Activated CD4-positive, alpha-beta T cell treated with anti-CD3 and anti-CD28 coated beads for 36 hours (primary cell): ENCODE results near the gene ST8SIA6. TPM values are rescaled to one million over a fixed set of nuclear protein-coding genes. Genes with fewer than 3 reads are reported as not detected.

Source experiments
- ATAC-seq: fragments of 200-7000 bp; cut with Tn5 transposase; one replicate; pipeline ENCODE4 v1.10.0; 2021; ENCODE audit warnings: mild to moderate bottlenecking, moderate library complexity
- CTCF ChIA-PET: fragments of 350-600 bp; sonication (Branson Sonifier 250); formaldehyde crosslinking; loops from one replicate; lab custom pipeline; 2021; ENCODE audit warnings: antibody characterized with exemption; lab: Charles Lee
- POLR2A ChIA-PET: fragments of 350-600 bp; sonication (Branson Sonifier 250); formaldehyde crosslinking; loops from one replicate; lab custom pipeline; 2021; ENCODE audit warnings: antibody characterized with exemption, inconsistent platforms; lab: Charles Lee
- DNase-seq: peaks from one replicate; pipeline ENCODE4 v3.0.0-alpha.2; 2020
- H3K27ac Mint-ChIP-seq: one replicate; pipeline ENCODE4 v1.8.0; 2021; ENCODE audit warnings: mixed read lengths
- H3K27me3 Mint-ChIP-seq: one replicate; pipeline ENCODE4 v1.8.0; 2021; ENCODE audit warnings: mixed read lengths
- H3K36me3 Mint-ChIP-seq: one replicate; pipeline ENCODE4 v1.8.0; 2021; ENCODE audit warnings: low read depth, mixed read lengths
- H3K4me1 Mint-ChIP-seq: one replicate; pipeline ENCODE4 v1.8.0; 2021; ENCODE audit warnings: mixed read lengths
- H3K4me3 Mint-ChIP-seq: one replicate; pipeline ENCODE4 v1.8.0; 2021; ENCODE audit warnings: mild to moderate bottlenecking, moderate library complexity, mixed read lengths
- H3K9me3 Mint-ChIP-seq: one replicate; pipeline ENCODE4 v1.8.0; 2021; ENCODE audit warnings: low read depth, mixed read lengths
- intact Hi-C, 2 experiments: fragments of 100-400 bp; cut with DNase I in 1 of 2; cut with micrococcal nuclease in 1 of 2; formaldehyde crosslinking; loops; one replicate each; pipeline versions ENCODE4 v1.14.2 to v1.15.1; 2022 to 2024; cut with DNase I, micrococcal nuclease
- total RNA-seq, 2 experiments: library from RNA; stranded (reverse); gene quantifications; one replicate each; pipeline ENCODE4 v1.2.3, GENCODE V29; 2021

The ST8SIA6 gene
- total RNA-seq, 2 experiments from 2014 or later: not detected

DNA sequence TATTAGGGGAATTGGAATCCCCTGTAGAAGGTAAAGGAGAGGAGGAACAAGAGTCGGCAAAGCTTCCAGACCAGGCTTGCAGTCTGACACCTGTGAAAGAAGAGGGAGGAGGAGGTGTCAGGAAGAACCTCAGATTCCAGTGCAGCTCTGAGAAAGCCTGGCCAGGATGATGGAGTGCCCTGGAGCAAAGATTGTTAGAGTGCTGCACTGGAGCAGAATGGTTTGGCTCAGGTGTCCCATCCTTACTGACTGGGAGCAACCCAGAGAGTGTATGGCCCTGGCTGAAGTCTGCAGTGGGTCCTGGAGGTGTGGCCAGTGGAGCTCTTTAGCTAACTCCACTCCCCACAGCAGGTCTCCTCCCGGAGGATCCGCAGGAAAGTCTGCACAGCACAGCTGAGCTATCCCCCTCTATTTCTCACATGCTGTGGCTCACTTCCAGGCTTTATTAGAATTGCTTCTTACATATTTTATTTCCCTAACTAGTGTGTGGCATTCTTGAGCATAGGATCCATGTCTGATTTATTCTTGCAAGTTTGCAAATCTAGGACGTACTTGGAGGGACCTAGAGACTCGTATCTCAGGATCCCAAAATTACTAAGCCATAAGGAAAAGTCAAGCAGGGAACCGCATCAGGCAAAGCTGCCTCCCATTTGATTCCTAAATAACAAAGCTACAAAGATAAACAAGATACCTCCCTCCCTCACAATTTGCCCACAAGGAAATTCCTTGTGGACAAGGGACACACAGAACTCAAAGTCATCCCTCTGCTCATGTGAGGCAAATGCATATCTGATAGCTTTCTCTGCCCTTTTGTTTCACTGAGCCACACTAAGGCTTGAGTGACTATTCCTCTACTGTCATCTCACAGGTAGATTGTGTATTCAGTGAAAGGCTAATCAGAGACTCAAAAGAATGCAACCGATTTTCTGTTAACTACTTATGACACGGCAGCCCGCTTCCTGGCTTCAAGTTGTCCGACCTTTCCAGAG is 167.5 kb downstream of the ST8SIA6 start:
- Mint-ChIP-seq H3K27ac (no peak overlapping the region), H3K27me3 (peaks cover 20% of the 10 kb centered on the region), H3K4me1 (peaks cover 12% of the 10 kb centered on the region), H3K4me3 (no peak overlapping the region), H3K36me3 (no peaks in the 10 kb centered on the region), H3K9me3 (peaks cover 8% of the 10 kb centered on the region)
- intact Hi-C loops: no loop called here
- ChIA-PET POLR2A (no interaction called here), CTCF (interaction anchor here (0.6 to 0.9 kb wide), 4 partner anchors 10 to 122 kb away, joined by 3 to 5 read pairs (median 3); no protein-coding TSS in a partner anchor)
- no peak for DNase-seq
- ATAC-seq: no peak

GRCh38 chr10:17282311-17282710 is 172.1 kb downstream of the ST8SIA6 start:
- peaks cover 2% of the 10 kb centered on the region for H3K27me3 Mint-ChIP-seq
- no peak overlapping the region for H3K27ac Mint-ChIP-seq
- ChIA-PET POLR2A (no interaction called here), CTCF (no interaction called here)
- H3K9me3 Mint-ChIP-seq: peaks cover 19% of the 10 kb centered on the region
- intact Hi-C loops: no loop called here
- no peak overlapping the region for H3K4me3 Mint-ChIP-seq
- H3K36me3 Mint-ChIP-seq: no peaks in the 10 kb centered on the region
- DNase-seq: no peak
- no peaks in the 10 kb centered on the region for H3K4me1 Mint-ChIP-seq
- no peak for ATAC-seq

GRCh38 chr10:17278607-17279240 is 175.7 kb downstream of the ST8SIA6 start:
- Mint-ChIP-seq H3K27ac (no peak overlapping the region), H3K27me3 (no peaks in the 10 kb centered on the region), H3K9me3 (peaks cover 21% of the 10 kb centered on the region), H3K4me3 (no peak overlapping the region), H3K36me3 (no peaks in the 10 kb centered on the region), H3K4me1 (peaks cover 2% of the 10 kb centered on the region)
- ChIA-PET CTCF (no interaction called here), POLR2A (interaction anchor here (0.6 kb wide), 1 partner anchor 91 kb away, joined by 4 read pairs; no protein-coding TSS in a partner anchor)
- ATAC-seq (no peak), DNase-seq (no peak)
- intact Hi-C loops: no loop called here

- ATAC-seq: no peak
- Mint-ChIP-seq H3K27me3 (no peaks in the 10 kb centered on the region), H3K4me3 (no peak overlapping the region), H3K27ac (no peak overlapping the region), H3K4me1 (peaks cover 10% of the 10 kb centered on the region), H3K36me3 (no peaks in the 10 kb centered on the region), H3K9me3 (peaks cover 13% of the 10 kb centered on the region)
- ChIA-PET POLR2A (no interaction called here), CTCF (interaction anchor here (0.8 to 1.5 kb wide), 3 partner anchors 9 to 434 kb away, joined by 3 read pairs; no protein-coding TSS in a partner anchor)
- intact Hi-C loops: no loop called here
- no peak for DNase-seq
Observed at GRCh38 chr10:17276756-17277424, 177.5 kb downstream of the ST8SIA6 start.

DNA sequence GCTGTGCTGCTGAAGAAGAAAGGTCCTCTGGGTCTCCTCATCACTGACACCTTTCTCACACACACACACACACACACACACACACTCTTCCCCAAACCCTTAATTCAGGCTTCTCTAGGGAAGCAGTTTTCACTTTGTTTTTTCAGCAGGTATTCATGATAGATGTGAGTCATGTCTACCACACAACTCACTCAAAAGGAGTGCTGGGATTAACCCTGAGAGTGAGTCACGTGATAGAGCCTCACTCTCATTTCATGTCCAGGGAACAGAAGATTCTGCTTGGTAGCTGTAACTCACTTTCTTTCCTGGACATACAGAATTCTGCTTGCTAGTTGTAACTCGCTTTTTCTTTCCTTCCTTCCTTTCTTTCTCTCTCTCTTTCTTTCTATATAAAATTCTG is 181.0 kb downstream of the ST8SIA6 start:
- H3K27me3 Mint-ChIP-seq: peaks cover 3% of the 10 kb centered on the region
- ChIA-PET CTCF (interaction anchor here (0.6 to 0.9 kb wide), 2 partner anchors 8 to 415 kb away, joined by 3 read pairs; no protein-coding TSS in a partner anchor), POLR2A (interaction anchor here (0.6 kb wide), 3 partner anchors 17 to 1884 kb away, joined by 3 read pairs; no protein-coding TSS in a partner anchor)
- H3K9me3 Mint-ChIP-seq: peaks cover 2% of the 10 kb centered on the region
- no peak overlapping the region for H3K4me3 Mint-ChIP-seq
- ATAC-seq (peak; percentile 98), DNase-seq (peak; percentile 13)
- peaks cover 10% of the 10 kb centered on the region for H3K4me1 Mint-ChIP-seq
- no peak overlapping the region for H3K27ac Mint-ChIP-seq
- intact Hi-C loops: no loop called here
- H3K36me3 Mint-ChIP-seq: no peaks in the 10 kb centered on the region

- Mint-ChIP-seq H3K27ac (no peak overlapping the region), H3K4me3 (no peak overlapping the region), H3K27me3 (peaks cover 3% of the 10 kb centered on the region), H3K36me3 (no peaks in the 10 kb centered on the region), H3K4me1 (peaks cover 10% of the 10 kb centered on the region), H3K9me3 (peaks cover 2% of the 10 kb centered on the region)
- DNase-seq (no peak), ATAC-seq (no peak)
- intact Hi-C loops: no loop called here
- ChIA-PET POLR2A (interaction anchor here (0.6 kb wide), 1 partner anchor 68 kb away, joined by 9 read pairs; no protein-coding TSS in a partner anchor), CTCF (interaction anchor here (0.6 to 1.1 kb wide), 4 partner anchors 13 to 445 kb away, joined by 3 to 8 read pairs (median 4); no protein-coding TSS in a partner anchor)
Observed at GRCh38 chr10:17272648-17273047, 181.7 kb downstream of the ST8SIA6 start.

Other genes starting within 250 kb of the ST8SIA6 start
- 100 to 1,000 TPM; 334 to 396 TPM for gene VIM, start 226.4 kb downstream of the ST8SIA6 start, total RNA-seq
- 1 to 10 TPM; 1.7 to 2.2 TPM for gene HACD1, start 162.8 kb upstream of the ST8SIA6 start, total RNA-seq
- 10 to 100 TPM; 17.9 to 23.8 TPM for gene STAM, start 189.6 kb upstream of the ST8SIA6 start, total RNA-seq